ENCODE results near the gene RTCB. TPM values are rescaled to one million over a fixed set of nuclear protein-coding genes. Genes with fewer than 3 reads are reported as not detected.

The RTCB gene
- total and polyA plus RNA-seq, 4 donors, result 20.5 to 70.6 (median 63.7) TPM

DNA sequence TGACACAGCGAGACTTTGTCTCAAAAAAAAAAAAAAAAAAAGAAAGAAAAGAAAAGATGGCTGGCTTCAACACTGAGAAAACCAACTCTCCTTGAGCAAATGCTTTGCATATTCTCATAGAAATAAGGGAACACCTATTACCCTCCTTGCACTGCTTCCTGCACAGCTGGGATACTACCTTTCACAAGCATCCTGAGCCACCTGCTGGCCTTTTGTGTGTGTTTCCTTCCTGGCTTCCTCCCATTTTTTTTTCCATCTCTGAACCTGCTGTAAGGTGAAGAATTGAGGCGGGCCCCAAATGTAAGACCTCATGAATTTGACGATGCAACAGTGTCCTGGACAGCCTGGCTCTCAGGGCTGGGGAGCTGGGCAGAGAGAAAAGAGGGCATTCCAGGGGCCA, 56.3 kb downstream of the RTCB start:
- H3K9ac ChIP-seq (ENCODE audit: insufficient read depth in 1 of 2, low read length in 2 of 2), result no peak overlapping the region
- H3K36me3 ChIP-seq (ENCODE audit: control insufficient read depth in 4 of 4, insufficient read depth in 4 of 4, low read length in 4 of 4), result no peaks in the 10 kb centered on the region
- H3K27ac ChIP-seq (ENCODE audit: low read depth in 1 of 2, low read length in 1 of 2), result no peak overlapping the region
- H3K4me1 ChIP-seq (ENCODE audit: control insufficient read depth in 5 of 5, insufficient read depth in 5 of 5, low read length in 5 of 5), result peaks cover 0 to 2% (median 0%) of the 10 kb centered on the region in 5 donors
- H3K27me3 ChIP-seq (ENCODE audit: control insufficient read depth in 3 of 3, insufficient read depth in 3 of 3, low read length in 2 of 3), result no peaks in the 10 kb centered on the region
- no peak overlapping the region for H3K4me3 ChIP-seq
- ATAC-seq (ENCODE audit: insufficient read depth, low FRiP score) (no peak), DNase-seq (no peak)
- peaks cover 0 to 2% (median 0%) of the 10 kb centered on the region in 4 donors for H3K9me3 ChIP-seq (ENCODE audit: control insufficient read depth in 4 of 4, insufficient read depth in 3 of 4, low read length in 3 of 4)
- 79 to 85% methylated on average over 3 of the region's 3 CpGs for WGBS, 2 donors
- TF ChIP-seq, protein P1, sequence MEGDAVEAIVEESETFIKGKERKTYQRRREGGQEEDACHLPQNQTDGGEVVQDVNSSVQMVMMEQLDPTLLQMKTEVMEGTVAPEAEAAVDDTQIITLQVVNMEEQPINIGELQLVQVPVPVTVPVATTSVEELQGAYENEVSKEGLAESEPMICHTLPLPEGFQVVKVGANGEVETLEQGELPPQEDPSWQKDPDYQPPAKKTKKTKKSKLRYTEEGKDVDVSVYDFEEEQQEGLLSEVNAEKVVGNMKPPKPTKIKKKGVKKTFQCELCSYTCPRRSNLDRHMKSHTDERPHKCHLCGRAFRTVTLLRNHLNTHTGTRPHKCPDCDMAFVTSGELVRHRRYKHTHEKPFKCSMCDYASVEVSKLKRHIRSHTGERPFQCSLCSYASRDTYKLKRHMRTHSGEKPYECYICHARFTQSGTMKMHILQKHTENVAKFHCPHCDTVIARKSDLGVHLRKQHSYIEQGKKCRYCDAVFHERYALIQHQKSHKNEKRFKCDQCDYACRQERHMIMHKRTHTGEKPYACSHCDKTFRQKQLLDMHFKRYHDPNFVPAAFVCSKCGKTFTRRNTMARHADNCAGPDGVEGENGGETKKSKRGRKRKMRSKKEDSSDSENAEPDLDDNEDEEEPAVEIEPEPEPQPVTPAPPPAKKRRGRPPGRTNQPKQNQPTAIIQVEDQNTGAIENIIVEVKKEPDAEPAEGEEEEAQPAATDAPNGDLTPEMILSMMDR (IDR thresholded peaks at IDR 0.05; ENCODE audit: control extremely low read depth, extremely low read depth), result no peak

DNA sequence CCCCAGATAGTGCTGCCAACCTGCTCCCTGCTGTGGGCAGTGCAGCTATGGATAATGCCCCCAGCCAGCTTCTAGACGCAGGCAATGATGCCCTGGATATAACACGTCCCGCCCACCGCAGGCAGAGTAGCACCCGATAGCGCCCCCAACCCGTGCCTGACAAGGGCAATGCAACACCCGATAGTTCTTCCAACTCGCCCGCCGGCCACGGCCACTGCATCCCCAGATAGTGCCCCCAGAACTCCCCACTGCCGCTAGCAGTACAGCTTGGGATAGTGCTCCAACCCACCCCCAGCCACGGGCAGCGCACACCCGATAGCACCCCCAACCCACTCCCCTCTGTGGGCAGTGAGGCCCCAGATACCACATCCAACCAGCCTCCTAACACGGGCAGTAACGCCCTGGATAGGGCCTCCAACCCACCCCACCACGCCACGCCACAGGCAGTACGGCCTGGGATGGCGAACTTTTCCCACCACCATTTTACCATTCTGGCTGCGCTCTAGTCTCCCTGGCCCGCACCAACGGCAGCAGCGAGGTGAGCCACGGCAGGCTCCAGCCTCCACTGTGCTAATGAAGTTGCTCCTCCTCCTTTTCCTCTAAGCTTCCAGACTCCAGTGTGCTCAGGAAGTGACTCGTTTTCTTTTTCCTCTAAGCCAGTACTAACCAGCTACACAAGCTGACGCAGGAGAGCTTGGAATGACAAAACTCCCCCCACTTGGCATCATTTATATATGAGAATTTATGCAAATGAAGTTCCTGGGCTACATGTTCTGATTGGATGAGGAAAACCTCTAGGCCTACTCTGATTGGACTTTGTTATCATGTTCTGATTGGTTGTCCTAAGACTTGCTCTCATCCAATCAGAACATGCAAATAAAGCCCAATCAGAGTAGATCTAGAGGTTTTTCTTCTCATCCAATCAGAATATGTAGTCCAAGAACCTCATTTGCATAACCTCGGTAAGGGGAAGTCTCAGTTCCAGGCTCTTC, 57.4 kb downstream of the RTCB start:
- TF ChIP-seq, protein P1 (IDR thresholded peaks at IDR 0.05; ENCODE audit: control extremely low read depth, extremely low read depth), result no peak
- no peaks in the 10 kb centered on the region for H3K36me3 ChIP-seq (ENCODE audit: control insufficient read depth in 4 of 4, insufficient read depth in 4 of 4, low read length in 4 of 4)
- no peaks in the 10 kb centered on the region for H3K27me3 ChIP-seq (ENCODE audit: control insufficient read depth in 3 of 3, insufficient read depth in 3 of 3, low read length in 2 of 3)
- H3K4me3 ChIP-seq, result peak overlapping the region; percentile 49
- peaks cover 0 to 2% (median 0%) of the 10 kb centered on the region in 4 donors for H3K9me3 ChIP-seq (ENCODE audit: control insufficient read depth in 4 of 4, insufficient read depth in 3 of 4, low read length in 3 of 4)
- no peak for ATAC-seq (ENCODE audit: insufficient read depth, low FRiP score)
- peak overlapping the region in 1 of 2 donors; percentile 57 for H3K27ac ChIP-seq (ENCODE audit: low read depth in 1 of 2, low read length in 1 of 2)
- WGBS, 2 donors, result 78 to 87% methylated on average over 30 of the region's 30 CpGs
- no peak overlapping the region for H3K9ac ChIP-seq (ENCODE audit: insufficient read depth in 1 of 2, low read length in 2 of 2)
- peaks cover 0 to 2% (median 0%) of the 10 kb centered on the region in 5 donors for H3K4me1 ChIP-seq (ENCODE audit: control insufficient read depth in 5 of 5, insufficient read depth in 5 of 5, low read length in 5 of 5)
- peak in 2 of 3 donors; percentile 19 to 42 for DNase-seq

DNA sequence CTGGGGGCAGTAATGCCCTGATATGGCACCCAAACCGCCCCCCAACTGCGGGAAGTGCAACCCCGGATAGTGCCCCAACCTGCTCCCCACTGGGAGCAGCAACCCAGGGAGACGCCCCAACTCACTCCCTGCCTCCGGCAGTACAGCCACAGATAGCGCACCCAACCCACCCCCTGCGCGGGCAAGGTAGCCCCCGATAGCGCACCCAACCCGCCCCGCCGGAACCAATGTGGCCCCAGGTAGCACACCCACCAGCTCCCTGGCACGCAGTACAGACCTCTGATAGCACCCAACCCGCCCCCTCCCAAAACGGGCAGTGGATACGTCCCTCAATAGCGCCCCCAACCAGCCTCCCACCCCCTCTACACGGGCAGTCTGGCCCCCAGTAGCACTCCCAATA, 58.2 kb downstream of the RTCB start:
- Histone ChIP-seq H3K9ac (ENCODE audit: insufficient read depth in 1 of 2, low read length in 2 of 2) (no peak overlapping the region), H3K27ac (ENCODE audit: low read depth in 1 of 2, low read length in 1 of 2) (no peak overlapping the region), H3K4me1 (ENCODE audit: control insufficient read depth in 5 of 5, insufficient read depth in 5 of 5, low read length in 5 of 5) (peaks cover 0 to 2% (median 0%) of the 10 kb centered on the region in 5 donors), H3K36me3 (ENCODE audit: control insufficient read depth in 4 of 4, insufficient read depth in 4 of 4, low read length in 4 of 4) (no peaks in the 10 kb centered on the region), H3K4me3 (no peak overlapping the region), H3K9me3 (ENCODE audit: control insufficient read depth in 4 of 4, insufficient read depth in 3 of 4, low read length in 3 of 4) (peaks cover 0 to 2% (median 0%) of the 10 kb centered on the region in 4 donors), H3K27me3 (ENCODE audit: control insufficient read depth in 3 of 3, insufficient read depth in 3 of 3, low read length in 2 of 3) (no peaks in the 10 kb centered on the region)
- ATAC-seq (ENCODE audit: insufficient read depth, low FRiP score) (no peak), DNase-seq (no peak)
- TF ChIP-seq, protein P1 (IDR thresholded peaks at IDR 0.05; ENCODE audit: control extremely low read depth, extremely low read depth), result no peak
- 93 to 97% methylated on average over 19 of the region's 19 CpGs for WGBS, 2 donors

Data from lung (tissue), 12 donors.